NCI-H1092 (cell line): Measurements from ENCODE around the gene IER5L.

Source experiments
- DNase-seq: peaks from one replicate; lab custom pipeline; 2025; lab: John Stamatoyannopoulos, UW

IER5L gene

DNA sequence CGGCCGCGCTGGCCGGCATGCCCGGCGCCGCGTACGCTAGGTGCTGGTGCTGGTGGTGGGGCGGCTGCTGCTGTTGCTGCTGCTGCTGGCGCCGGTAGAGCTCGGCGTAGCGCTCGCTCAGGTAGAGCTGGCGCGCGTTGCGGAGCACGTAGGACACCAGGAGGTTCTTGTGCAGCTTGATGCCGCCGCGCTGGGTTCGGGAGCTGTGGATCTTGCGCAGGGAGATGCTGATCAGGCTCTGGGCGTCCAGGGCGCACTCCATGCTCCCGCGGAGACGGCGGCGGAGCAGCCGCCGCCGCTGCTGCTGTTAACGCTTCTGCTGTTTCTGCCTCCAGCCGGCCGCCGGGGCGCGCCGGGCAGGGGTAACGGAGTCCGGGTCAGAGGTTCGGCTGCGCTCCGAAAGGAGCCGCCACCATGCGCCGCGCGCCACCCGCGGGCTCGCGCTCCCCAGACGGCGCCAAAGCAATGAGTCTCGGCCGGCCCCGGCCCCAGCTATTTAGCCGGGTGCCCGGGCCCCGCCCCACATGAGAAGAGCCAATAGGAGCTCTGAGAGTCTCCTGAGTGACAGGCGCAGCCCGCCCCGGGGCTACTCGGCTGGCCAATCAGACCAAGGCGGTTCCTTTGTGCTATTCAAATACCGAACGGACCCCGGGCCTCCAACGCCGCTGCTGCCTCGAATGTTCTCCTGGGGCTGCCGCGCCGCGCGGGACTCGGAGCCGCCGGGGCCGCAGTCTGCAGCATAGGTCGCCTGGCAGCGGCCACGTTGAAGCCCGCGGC is at the start of gene IER5L:
IER5L (minus strand) TSS at position 471 of the 777 bp plus-strand sequence; CDS start at position 262, 209 bp downstream.
- peak; percentile 95 for DNase-seq

DNA sequence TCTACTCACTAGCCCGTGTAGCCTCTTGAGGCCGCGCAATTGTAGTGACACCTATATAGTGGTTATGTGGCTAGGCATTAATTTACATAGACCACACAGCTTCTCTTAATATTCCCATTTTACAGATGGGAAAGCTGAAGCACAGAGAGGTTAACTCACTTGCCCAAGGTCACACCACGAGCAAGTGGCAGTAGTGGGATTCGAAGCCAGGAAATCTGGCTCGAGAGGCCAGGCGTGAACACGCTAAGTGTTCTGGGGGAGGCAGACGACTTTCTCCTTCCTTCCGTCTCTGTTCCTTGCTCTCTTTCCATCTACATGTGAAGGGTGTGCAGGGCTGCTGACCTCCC is 49.8 kb upstream of the IER5L start:
- DNase-seq: no peak

DNA sequence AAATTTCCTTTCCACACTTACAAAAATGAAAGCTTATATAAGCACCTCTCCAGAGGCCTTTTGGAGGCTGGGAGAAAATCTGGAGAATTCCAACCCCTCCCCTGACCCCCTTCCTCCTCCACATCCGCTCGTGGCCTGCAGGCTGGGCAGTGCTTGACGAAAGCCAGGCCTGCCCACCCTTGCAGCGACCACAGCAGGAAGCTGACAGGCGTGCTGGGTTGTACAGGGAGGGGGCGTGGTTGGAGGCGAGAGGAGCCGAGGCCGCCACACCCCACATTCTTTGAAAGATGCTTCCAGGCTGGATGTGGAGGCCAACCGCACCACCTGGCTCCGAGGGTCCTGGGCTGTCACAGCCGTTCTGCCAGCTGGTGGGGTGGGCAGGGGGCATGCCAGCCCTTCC is 47.8 kb upstream of the IER5L start:
- no peak for DNase-seq

DNA sequence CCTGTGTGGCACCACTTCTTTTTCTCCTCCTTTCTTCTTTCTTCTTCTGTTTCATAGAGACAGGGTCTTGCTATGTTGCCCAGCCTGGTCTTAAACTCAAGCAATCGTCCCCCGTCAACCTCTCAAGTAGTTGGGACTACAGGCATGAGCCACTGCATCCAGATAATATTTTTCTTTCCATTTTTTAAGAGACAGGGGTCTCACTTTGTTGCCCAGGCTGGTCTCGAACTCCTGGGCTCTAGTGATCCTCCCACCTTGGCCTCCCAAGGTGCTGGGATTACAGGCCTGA is 47.4 kb upstream of the IER5L start:
- no peak for DNase-seq

GRCh38 chr9:129224618-129225489 is 46.8 kb upstream of the IER5L start:
- DNase-seq: no peak

GRCh38 chr9:129223551-129224208 is 45.6 kb upstream of the IER5L start:
- no peak for DNase-seq

DNA sequence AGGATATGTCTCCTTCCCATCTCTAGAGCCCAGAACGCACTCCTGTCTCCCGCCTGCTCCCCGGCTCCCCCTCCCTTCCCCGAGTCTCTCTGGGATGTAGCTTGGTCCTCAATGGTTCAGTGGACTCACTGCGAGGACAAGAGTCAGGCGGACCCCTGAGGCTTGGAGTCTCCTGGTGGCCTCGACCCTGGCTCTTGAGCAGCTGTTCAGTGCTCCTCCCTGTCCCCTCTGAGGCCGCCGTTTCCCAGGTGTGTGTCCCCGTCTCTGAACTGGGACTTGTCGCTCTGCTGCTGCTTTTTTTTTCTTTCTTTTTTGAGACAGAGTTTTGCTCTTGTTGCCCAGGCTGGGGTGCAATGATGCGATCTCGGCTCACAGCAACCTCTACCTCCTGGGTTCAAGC is 44.8 kb upstream of the IER5L start:
- DNase-seq: no peak

DNA sequence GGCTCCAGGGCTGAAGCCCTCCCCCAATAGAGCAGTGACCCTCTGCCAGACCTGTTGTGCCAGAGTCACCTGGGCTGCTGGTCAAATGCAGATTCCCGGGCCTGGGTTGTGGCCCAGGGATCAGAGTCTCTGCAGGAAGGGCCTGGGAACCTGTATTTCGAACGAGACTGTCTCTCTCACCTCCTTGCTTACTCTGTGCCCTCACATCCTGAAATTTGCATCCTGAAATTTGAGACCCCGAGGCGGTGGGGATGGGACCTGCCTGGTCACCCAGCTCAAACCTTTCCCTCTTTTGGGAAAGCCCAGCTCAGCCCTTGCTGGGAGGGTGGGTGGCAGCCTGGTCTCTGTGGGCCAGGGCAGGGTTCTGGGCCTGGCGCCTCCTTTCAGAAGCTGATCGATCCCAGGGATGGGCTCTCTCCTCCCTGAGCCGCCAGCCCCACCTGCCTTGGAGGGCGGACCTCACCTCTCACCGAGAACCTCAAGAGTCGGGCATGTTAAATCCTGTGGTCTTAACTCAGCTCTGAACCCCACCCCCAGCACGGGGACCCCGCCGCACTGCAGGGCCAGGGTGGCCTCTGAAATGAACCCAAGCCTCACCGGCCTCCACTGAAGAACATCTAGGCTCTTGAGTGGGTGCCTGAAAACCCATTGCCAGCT is 44.0 kb upstream of the IER5L start:
- no peak for DNase-seq

- DNase-seq: no peak
Measured at GRCh38 chr9:129221233-129221632, 43.2 kb upstream of the IER5L start.

DNA sequence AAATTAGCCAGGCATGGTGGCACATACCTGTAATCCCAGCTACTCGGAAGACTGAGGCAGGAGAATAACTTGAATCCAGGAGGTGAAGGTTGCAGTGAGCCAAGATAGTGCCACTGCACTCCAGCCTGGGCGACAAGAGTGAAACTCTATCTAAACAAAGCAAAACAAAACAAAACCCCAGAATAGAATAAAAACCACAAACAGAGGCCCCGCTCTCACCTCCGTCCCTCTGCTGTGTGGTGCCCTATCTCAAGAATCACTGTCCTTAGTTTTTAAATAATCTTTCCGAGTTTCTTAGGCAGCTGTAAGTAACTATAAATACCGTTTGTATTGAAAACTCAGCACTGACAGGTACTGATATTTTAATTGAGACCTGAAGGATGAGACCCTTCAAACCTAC is 42.7 kb upstream of the IER5L start:
- DNase-seq: no peak

GRCh38 chr9:129218918-129219317 is 40.9 kb upstream of the IER5L start:
- no peak for DNase-seq

DNA sequence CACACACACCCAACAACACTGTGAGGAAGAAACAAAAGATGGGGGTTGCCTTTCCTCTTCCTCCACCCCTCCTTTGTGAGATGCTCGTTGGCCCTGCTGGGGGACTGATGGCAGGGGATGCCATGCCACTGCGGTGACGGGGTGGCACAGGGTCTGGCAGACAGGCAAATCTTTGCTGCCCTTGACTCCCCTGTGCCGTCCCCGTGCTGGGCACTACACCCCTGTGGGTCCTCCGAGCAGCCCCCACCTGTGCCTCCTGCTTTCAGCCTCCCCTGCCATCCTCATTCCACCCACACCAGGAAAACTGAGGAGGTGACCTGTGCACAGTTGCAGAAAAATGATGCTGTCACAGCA is 40.2 kb upstream of the IER5L start:
- no peak for DNase-seq

DNA sequence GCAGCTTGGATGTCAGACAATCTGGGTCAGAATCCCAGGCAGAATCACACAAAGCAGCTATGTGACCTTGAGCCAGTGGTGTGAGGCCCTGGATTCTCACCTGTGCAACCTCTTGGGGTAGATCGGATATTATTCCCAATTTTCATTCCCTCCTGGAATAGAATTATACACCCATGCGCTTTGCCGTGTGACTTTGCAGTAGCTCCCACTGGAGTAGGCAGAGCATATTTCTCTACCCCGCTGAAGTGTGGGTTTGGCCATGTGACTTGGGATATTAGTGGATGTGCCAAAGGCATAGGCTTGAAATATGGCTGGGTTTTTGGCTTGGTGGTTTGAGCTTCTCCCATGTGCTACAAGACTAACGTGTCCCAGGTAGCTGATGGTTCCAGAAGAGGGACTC is 35.5 kb upstream of the IER5L start:
- DNase-seq: no peak

DNA sequence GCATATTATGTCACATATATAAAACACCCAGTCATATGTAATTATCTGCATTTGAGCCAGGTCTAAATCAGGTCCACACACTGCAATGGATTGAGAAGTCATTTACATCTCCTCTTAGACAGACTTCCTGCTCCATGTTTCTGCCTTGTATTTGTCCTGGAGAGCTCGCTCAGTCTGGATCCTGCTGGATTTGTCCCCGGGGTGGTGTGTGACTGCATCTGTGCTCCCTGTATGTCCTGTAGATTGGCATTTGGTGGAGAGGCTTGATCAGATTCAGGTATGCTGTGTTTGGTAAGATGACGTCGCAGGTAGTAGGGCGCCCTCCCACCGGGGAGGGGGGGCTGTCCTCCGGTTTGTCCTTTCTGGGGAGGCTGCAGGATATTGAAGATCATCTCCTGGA is 33.6 kb upstream of the IER5L start:
- DNase-seq: no peak

DNA sequence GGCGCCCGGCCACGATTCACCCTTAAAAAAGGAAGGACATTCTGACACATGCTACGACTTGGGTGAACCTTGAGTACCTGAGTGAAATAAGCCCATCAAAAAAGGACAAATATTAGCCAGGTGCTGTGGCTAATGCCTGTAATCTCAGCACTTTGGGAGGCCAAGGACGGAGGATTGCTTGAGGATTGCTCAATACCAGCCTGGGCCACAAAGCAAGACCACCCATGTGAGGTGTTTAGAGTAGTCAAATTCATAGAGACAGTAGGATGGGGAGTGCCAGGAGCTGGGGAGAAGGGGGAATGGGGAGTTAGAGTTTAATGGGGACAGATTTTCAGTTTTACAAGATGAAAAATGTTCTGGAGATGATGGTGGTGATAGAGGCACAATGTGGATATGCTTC is 32.1 kb upstream of the IER5L start:
- DNase-seq: no peak

DNA sequence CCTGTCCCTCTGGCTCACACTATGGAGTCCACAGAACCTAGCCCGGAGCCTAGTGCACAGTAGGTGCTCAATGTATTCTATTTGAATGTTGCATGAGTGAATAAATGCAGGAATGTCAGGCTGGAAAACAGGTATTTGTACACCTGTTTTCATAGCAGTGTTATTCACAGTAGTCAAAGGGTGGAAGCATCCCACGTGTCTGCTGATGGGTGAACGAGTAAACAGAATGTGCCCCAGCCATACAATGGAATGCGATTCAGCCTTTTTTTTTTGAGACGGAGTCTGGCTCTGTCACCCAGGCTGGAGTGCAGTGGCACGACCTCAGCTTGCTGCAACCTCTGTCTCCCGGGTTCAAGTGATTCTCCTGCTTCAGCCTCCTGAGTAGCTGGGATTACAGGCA is 31.5 kb upstream of the IER5L start:
- no peak for DNase-seq

GRCh38 chr9:129209109-129209508 is 31.0 kb upstream of the IER5L start:
- DNase-seq: no peak

DNA sequence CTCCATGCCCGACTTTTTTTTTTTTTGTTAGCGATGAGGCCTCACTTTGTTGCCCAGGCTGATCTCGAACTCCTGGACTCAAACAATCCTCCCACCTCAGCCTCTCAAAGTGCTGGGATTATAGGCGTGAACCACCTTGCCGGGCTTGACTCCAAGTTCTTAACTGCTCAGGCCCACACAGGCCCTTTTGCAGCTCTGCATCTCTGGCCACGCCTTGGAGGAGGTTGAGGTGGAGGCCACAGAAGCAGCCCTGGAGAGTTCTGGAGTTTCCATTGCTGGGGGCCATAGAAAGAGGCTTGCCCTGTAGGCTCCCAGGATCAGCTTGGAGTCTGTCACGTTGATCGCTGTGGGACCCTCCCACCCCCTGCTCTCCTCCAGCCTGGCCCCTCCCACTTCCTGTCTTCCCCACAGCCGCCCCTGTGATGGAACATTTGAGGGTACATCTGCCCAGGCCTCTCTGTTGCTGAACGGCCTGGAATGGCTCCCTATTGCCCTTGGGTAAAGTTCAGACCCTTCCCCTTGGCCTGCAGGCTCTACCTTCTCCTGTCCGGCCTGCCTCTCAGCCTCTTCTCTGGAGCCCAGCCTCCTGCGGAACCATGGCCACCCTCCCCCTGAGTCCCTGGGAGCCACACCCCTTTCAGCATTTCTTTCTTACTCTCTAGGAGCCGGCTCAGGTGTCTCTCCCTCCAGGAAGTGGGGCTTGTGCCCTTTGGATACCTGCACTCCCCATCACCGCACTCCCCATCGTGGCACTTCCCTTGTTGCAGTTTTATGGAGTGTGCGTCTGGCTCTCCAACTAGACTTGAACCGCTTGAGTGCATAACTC is 30.4 kb upstream of the IER5L start:
- no peak for DNase-seq

DNA sequence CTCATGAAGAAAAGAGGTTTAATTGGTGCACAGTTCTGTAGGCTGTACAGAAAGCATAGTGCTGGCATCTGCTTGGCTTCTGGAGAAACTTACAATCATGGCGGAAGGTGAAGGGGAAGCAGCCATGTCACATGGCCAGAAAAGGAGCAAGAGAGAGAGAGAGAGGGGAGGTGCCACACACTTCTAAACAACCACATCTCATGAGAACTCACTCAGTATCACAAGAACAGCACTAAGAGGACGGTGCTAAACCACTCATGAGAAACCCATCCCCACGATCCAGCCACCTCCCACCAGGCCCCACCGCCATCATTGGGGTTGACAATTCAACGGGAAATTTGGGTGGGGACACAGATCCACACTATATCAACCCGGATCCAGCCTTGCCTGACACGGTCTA is 28.8 kb upstream of the IER5L start:
- no peak for DNase-seq

DNA sequence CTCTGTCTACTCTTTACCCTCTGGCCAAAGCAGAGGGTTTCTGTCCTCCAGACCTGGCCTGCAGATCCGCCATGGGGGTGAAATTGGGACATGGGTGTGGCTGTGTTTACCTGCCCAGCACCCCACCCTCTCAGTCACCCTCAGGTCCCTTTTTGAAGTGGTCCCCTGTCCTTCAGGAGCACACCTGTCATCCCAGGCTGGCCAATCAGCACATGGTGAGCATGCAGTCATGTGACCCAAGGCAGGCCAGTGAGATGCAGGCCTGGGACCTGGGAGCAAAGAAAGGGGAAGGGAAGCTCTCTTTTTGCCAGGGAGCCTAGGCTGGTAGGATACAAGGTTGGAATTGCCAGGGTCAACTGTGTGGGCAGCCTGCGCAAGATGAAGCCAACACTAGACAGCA is 28.3 kb upstream of the IER5L start:
- DNase-seq: no peak

DNA sequence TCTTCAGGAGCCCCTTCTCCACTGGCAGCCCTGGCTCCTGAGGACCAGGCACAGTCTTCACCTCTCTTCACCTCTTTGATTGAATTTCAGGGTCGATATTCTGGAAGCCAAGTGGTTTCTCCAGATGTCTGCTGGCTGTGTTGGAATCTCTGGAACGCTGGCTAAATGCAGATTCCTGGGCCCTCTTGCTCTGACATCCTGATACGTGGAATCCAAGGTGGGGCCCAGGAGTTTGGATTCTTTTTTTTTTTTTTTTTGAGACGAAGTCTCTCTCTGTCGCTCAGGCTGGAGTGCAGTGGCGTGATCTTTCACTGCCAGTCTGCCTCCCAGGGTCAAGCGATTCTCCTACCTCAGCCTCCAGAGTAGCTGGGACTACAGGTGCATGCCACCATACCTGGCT is 26.8 kb upstream of the IER5L start:
- no peak for DNase-seq

GRCh38 chr9:129203556-129203909 is 25.5 kb upstream of the IER5L start:
- no peak for DNase-seq
